Astrocyte (in vitro differentiated cells and primary cell): Measurements from ENCODE around the gene SH3BP5L. TPM values are rescaled to one million over a fixed set of nuclear protein-coding genes. Genes with fewer than 3 reads are reported as not detected.
A peak's percentile ranks its signal among the peaks of the same experiment; 100 is the strongest.

ENCODE experiments used
- DNase-seq: peaks from one replicate; pipeline ENCODE4 v3.0.0-alpha.2; 2010; ENCODE audit warnings: low read depth
- FAIRE-seq: peaks from 2 replicates; lab custom pipeline; 2011; peaks lifted over from hg19 to GRCh38; lab: Jason Lieb, UNC
- H2AFZ ChIP-seq: 2 replicates; pipeline ENCODE4 v1.6.0; 2012; ENCODE audit warnings: low read depth, low read length, inconsistent platforms
- H3K27ac ChIP-seq: 2 replicates; pipeline ENCODE4 v1.5.1; 2011; ENCODE audit warnings: low read depth, low read length, inconsistent platforms
- H3K27me3 ChIP-seq: 2 replicates; pipeline ENCODE4 v1.6.0; 2011; ENCODE audit warnings: low read length, inconsistent platforms; ENCODE audit not compliant: insufficient read depth
- H3K36me3 ChIP-seq: 2 replicates; pipeline ENCODE4 v1.5.1; 2011; ENCODE audit warnings: low read length, inconsistent platforms; ENCODE audit not compliant: insufficient read depth
- H3K4me1 ChIP-seq: 2 replicates; pipeline ENCODE4 v1.5.1; 2011; ENCODE audit warnings: low read length, inconsistent platforms; ENCODE audit not compliant: insufficient read depth
- H3K4me2 ChIP-seq: 2 replicates; pipeline ENCODE4 v1.6.0; 2012; ENCODE audit warnings: low read length, inconsistent platforms
- H3K4me3 ChIP-seq: 2 replicates; pipeline ENCODE4 v1.5.1; 2011; ENCODE audit warnings: low read depth, mild to moderate bottlenecking, low read length, inconsistent platforms; ENCODE audit not compliant: insufficient read depth
- H3K79me2 ChIP-seq: 2 replicates; pipeline ENCODE4 v1.6.0; 2012; ENCODE audit warnings: mild to moderate bottlenecking, low read length, inconsistent platforms; ENCODE audit not compliant: insufficient read depth
- H3K9ac ChIP-seq: 2 replicates; pipeline ENCODE4 v1.6.0; 2012; ENCODE audit warnings: mild to moderate bottlenecking, low read length, inconsistent platforms
- H3K9me3 ChIP-seq: 2 replicates; pipeline ENCODE4 v1.5.1; 2012; ENCODE audit warnings: low read depth, mild to moderate bottlenecking, low read length, inconsistent platforms; ENCODE audit not compliant: insufficient read depth
- H4K20me1 ChIP-seq: 2 replicates; pipeline ENCODE4 v1.6.0; 2012; ENCODE audit warnings: low read length, inconsistent platforms; ENCODE audit not compliant: insufficient read depth
- H3K27ac Mint-ChIP-seq: one replicate; pipeline ENCODE4 v1.8.0; 2021; ENCODE audit warnings: mild to moderate bottlenecking, mixed read lengths; ENCODE audit not compliant: unreplicated experiment
- H3K27me3 Mint-ChIP-seq: one replicate; pipeline ENCODE4 v1.8.0; 2021; ENCODE audit warnings: low read depth, mixed read lengths; ENCODE audit not compliant: unreplicated experiment
- H3K36me3 Mint-ChIP-seq: one replicate; pipeline ENCODE4 v1.8.0; 2021; ENCODE audit warnings: low read depth, mixed read lengths; ENCODE audit not compliant: unreplicated experiment
- H3K4me1 Mint-ChIP-seq: one replicate; pipeline ENCODE4 v1.8.0; 2021; ENCODE audit warnings: low read depth, mixed read lengths; ENCODE audit not compliant: unreplicated experiment
- H3K4me3 Mint-ChIP-seq: one replicate; pipeline ENCODE4 v1.8.0; 2021; ENCODE audit warnings: mild to moderate bottlenecking, moderate library complexity, mixed read lengths; ENCODE audit not compliant: unreplicated experiment
- H3K9me3 Mint-ChIP-seq: one replicate; pipeline ENCODE4 v1.8.0; 2021; ENCODE audit warnings: mild to moderate bottlenecking, mixed read lengths; ENCODE audit not compliant: unreplicated experiment
- EZH2 ChIP-seq: IDR thresholded peaks from 2 replicates; pipeline ENCODE4 v1.6.1; 2012; ENCODE audit warnings: mild to moderate bottlenecking, low read length, inconsistent platforms; ENCODE audit not compliant: insufficient read depth
- total RNA-seq: library from RNA; stranded (reverse); gene quantifications from 2 replicates; pipeline ENCODE4 v1.2.1, GENCODE V29; 2021
- TF ChIP-seq, protein P1 (sequence below): IDR thresholded peaks from 2 replicates; pipeline ENCODE4 v1.5.1; 2011; ENCODE audit warnings: low read depth, mild to moderate bottlenecking, inconsistent platforms, low read length, moderate library complexity; ENCODE audit not compliant: insufficient read depth

The SH3BP5L gene
- total RNA-seq, 1 donor from 2014 or later: 37.7 TPM

DNA sequence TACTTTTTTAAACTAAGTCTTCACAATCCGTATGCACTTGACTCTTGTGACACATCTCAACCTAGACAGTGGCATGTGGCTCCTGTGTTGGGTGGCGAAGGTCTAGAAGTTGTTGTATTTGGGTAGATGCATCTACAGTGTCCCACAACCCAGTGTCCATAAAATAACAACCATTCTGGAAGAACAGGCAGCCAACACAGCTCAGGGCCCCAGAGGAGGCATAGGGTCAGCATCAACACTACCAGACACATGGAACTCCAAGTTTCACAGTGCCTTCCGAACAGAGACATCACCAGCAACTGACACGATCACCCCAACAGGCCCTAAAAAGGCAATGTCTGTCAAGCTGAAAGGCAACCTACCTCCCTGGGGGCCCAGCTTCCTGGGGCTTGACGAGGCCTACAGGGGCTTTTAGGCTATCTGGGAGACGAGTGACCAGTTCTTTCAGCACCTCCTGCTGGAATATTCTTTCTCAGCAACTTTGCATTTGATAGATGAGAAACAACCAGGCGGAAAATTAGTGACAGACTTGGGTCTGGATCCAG is 5.6 kb downstream of the SH3BP5L start:
- Histone ChIP-seq H3K9ac (peak overlapping the region; percentile 64), H3K27ac (peak overlapping the region; percentile 95), H3K9me3 (no peaks in the 10 kb centered on the region), H3K79me2 (peaks cover 90% of the 10 kb centered on the region), H3K36me3 (peaks cover 42% of the 10 kb centered on the region), H4K20me1 (peaks cover 42% of the 10 kb centered on the region), H3K4me2 (peak overlapping the region; percentile 90), H2AFZ (no peak overlapping the region), H3K27me3 (no peaks in the 10 kb centered on the region), H3K4me1 (peaks cover 47% of the 10 kb centered on the region), H3K4me3 (no peak overlapping the region)
- Mint-ChIP-seq H3K27me3 (no peaks in the 10 kb centered on the region), H3K27ac (peak overlapping the region; percentile 82), H3K4me3 (no peak overlapping the region), H3K4me1 (peaks cover 44% of the 10 kb centered on the region), H3K36me3 (peaks cover 29% of the 10 kb centered on the region), H3K9me3 (no peaks in the 10 kb centered on the region)
- no peak for FAIRE-seq
- no peak for TF ChIP-seq EZH2
- TF ChIP-seq, protein P1, sequence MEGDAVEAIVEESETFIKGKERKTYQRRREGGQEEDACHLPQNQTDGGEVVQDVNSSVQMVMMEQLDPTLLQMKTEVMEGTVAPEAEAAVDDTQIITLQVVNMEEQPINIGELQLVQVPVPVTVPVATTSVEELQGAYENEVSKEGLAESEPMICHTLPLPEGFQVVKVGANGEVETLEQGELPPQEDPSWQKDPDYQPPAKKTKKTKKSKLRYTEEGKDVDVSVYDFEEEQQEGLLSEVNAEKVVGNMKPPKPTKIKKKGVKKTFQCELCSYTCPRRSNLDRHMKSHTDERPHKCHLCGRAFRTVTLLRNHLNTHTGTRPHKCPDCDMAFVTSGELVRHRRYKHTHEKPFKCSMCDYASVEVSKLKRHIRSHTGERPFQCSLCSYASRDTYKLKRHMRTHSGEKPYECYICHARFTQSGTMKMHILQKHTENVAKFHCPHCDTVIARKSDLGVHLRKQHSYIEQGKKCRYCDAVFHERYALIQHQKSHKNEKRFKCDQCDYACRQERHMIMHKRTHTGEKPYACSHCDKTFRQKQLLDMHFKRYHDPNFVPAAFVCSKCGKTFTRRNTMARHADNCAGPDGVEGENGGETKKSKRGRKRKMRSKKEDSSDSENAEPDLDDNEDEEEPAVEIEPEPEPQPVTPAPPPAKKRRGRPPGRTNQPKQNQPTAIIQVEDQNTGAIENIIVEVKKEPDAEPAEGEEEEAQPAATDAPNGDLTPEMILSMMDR: peak; percentile 3
- DNase-seq: no peak

DNA sequence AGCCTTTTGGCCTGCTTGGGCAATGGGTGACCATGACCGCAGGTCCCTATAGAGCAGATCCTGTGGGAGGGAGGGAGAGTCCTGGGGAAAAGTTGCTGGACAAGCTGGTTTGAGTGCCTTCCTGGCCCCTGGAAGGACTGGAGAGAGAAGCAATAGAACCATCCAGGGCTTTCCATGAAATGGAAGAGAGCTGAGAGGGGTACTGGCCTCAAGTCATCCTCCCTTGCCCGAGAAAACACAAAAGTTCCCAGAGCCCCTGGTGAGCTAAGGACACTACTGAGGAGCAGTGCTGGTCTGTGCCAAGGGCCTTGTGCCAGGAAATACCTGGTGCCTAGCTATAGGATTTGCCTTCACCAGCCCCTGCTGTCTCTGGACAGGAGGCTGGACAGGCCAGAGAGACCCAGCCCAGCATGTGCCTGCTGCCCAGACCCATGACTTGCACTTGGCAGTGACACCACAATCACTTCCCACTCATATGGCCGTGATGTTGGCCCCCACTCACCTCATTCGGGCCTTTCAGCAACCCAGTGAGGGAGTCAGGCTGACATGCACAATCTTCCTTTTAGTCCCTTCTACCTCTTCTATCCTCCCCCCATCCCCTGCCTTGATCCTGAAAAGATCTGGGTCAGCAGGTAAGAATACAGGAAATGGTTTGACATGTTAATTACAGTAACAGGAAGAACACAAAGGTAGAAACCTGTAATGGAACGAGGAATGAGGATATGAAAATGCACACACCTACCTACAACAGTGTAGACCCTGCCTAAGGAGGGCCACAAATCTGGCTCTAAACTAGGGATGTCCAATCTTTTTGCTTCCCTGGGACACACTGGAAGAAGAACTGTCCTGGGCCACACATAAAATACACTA is 7.0 kb downstream of the SH3BP5L start:
- peaks cover 34% of the 10 kb centered on the region for H3K4me1 Mint-ChIP-seq
- Histone ChIP-seq H3K9me3 (no peaks in the 10 kb centered on the region), H4K20me1 (peaks cover 47% of the 10 kb centered on the region), H3K4me2 (no peak overlapping the region), H3K36me3 (peaks cover 48% of the 10 kb centered on the region), H3K79me2 (peaks cover 77% of the 10 kb centered on the region), H3K9ac (no peak overlapping the region), H3K4me3 (no peak overlapping the region), H2AFZ (no peak overlapping the region), H3K27me3 (no peaks in the 10 kb centered on the region), H3K4me1 (peaks cover 33% of the 10 kb centered on the region), H3K27ac (peak overlapping the region; percentile 4)
- no peak overlapping the region for H3K27ac Mint-ChIP-seq
- H3K27me3 Mint-ChIP-seq: no peaks in the 10 kb centered on the region
- peaks cover 40% of the 10 kb centered on the region for H3K36me3 Mint-ChIP-seq
- FAIRE-seq (no peak), DNase-seq (no peak)
- H3K4me3 Mint-ChIP-seq: no peak overlapping the region
- H3K9me3 Mint-ChIP-seq: no peaks in the 10 kb centered on the region
- TF ChIP-seq, protein P1: no peak
- TF ChIP-seq EZH2: no peak
